Measurements from ENCODE around the gene RFX3.

DNA sequence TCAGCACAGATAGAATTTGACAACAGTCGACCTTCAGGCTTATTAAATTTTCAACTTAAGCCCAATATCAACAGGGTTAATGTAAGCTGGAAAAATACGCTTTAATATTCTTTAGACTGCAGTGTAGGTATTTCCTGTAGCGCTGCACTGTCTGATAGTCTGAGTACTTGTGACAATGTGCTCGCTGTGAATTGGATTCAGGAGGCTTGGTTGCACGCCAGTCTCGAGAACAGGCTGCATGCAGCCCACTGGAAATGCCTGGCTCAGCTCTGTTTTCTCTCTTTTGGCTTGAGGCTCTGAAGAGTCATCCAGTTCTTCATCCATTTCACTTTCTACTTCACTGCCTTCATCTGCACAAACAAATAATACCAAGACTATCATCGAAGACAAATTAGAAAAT, 300.9 kb downstream of the RFX3 start:
- TF ChIP-seq POLR2A (IDR thresholded peaks at IDR 0.05), result no peak
- TF ChIP-seq, protein P1, sequence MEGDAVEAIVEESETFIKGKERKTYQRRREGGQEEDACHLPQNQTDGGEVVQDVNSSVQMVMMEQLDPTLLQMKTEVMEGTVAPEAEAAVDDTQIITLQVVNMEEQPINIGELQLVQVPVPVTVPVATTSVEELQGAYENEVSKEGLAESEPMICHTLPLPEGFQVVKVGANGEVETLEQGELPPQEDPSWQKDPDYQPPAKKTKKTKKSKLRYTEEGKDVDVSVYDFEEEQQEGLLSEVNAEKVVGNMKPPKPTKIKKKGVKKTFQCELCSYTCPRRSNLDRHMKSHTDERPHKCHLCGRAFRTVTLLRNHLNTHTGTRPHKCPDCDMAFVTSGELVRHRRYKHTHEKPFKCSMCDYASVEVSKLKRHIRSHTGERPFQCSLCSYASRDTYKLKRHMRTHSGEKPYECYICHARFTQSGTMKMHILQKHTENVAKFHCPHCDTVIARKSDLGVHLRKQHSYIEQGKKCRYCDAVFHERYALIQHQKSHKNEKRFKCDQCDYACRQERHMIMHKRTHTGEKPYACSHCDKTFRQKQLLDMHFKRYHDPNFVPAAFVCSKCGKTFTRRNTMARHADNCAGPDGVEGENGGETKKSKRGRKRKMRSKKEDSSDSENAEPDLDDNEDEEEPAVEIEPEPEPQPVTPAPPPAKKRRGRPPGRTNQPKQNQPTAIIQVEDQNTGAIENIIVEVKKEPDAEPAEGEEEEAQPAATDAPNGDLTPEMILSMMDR (IDR thresholded peaks at IDR 0.05), result no peak
- TF ChIP-seq EP300 (IDR thresholded peaks at IDR 0.05), result no peak
